GM18519 (cell line): ENCODE results near the gene N4BP3.
A peak's percentile ranks its signal among the peaks of the same experiment; 100 is the strongest.
"Not testable (repeated sequence)": the region's sequence is repeated elsewhere in the genome, so short reads cannot be mapped to it uniquely, and the experiment has no call there.

ENCODE experiments used
- ATAC-seq: cut with Tn5 transposase; IDR thresholded peaks from one replicate; pipeline ENCODE4 v1.9.1; 2021; ENCODE audit warnings: mild to moderate bottlenecking, moderate library complexity; ENCODE audit not compliant: unreplicated experiment, low FRiP score

N4BP3 gene

GRCh38 chr5:178120607-178121357, 7.5 kb downstream of the N4BP3 start:
- ATAC-seq: peak; percentile 76

- ATAC-seq: no peak
Measured at GRCh38 chr5:178121391-178122276, 8.3 kb downstream of the N4BP3 start.

GRCh38 chr5:178122346-178122745, 9.0 kb downstream of the N4BP3 start:
- no peak for ATAC-seq

GRCh38 chr5:178123094-178123965, 10.0 kb downstream of the N4BP3 start:
- ATAC-seq: no peak

- no peak for ATAC-seq
Measured at GRCh38 chr5:178123966-178124925, 10.9 kb downstream of the N4BP3 start.

- no peak for ATAC-seq
Measured at GRCh38 chr5:178125253-178125906, 12.0 kb downstream of the N4BP3 start.

GRCh38 chr5:178126556-178126955, 13.2 kb downstream of the N4BP3 start:
- ATAC-seq: no peak

GRCh38 chr5:178127300-178128009, 14.1 kb downstream of the N4BP3 start:
- ATAC-seq: not testable (repeated sequence)

GRCh38 chr5:178129296-178129695, 16.0 kb downstream of the N4BP3 start:
- no peak for ATAC-seq

- not testable (repeated sequence) for ATAC-seq
Measured at GRCh38 chr5:178130234-178130575, 16.9 kb downstream of the N4BP3 start.

- ATAC-seq: peak; percentile 75
Measured at GRCh38 chr5:178130576-178131445, 17.5 kb downstream of the N4BP3 start, which contains the start of gene RMND5B. RMND5B (plus strand) TSS chr5:178131014; CDS start chr5:178138120, 7,106 bp downstream.

GRCh38 chr5:178131446-178131996, 18.2 kb downstream of the N4BP3 start:
- ATAC-seq: no peak

- ATAC-seq: no peak
Measured at GRCh38 chr5:178136990-178137389, 23.7 kb downstream of the N4BP3 start.

GRCh38 chr5:178137991-178138390, 24.7 kb downstream of the N4BP3 start:
- ATAC-seq: no peak

GRCh38 chr5:178141550-178141949, 28.2 kb downstream of the N4BP3 start:
- no peak for ATAC-seq

GRCh38 chr5:178142642-178143041, 29.3 kb downstream of the N4BP3 start:
- no peak for ATAC-seq

GRCh38 chr5:178143246-178143645, 29.9 kb downstream of the N4BP3 start:
- ATAC-seq: no peak
